H1 (cell line): ENCODE data around the gene BMERB1. TPM values are rescaled to one million over a fixed set of nuclear protein-coding genes. Genes with fewer than 3 reads are reported as not detected.

Experiments
- CTCF ChIA-PET: fragments of 300-600 bp; sonication (Branson Sonifier 250); formaldehyde crosslinking; loops from one replicate; lab custom pipeline; 2021; ENCODE audit not compliant: partially characterized antibody; lab: Charles Lee
- POLR2A ChIA-PET: fragments of 300-600 bp; sonication (Branson Sonifier 250); formaldehyde crosslinking; loops from one replicate; lab custom pipeline; 2021; ENCODE audit warnings: inconsistent platforms; ENCODE audit not compliant: partially characterized antibody; lab: Charles Lee
- DNase-seq, 2 experiments: peaks; one replicate each; pipeline versions ENCODE4 v3.0.0 to v3.0.0-alpha.2; 2010 to 2022; ENCODE audit warnings: low spot score in 2 of 2, low read depth in 1 of 2, mixed read lengths in 1 of 2
- FAIRE-seq: peaks from 2 replicates; lab custom pipeline; 2011; peaks lifted over from hg19 to GRCh38; lab: Jason Lieb, UNC
- H2AFZ ChIP-seq: 2 replicates; pipeline ENCODE4 v1.8.1; 2012; ENCODE audit warnings: low read length, inconsistent platforms
- H2AK5ac ChIP-seq: 2 replicates; pipeline ENCODE4 v1.6.1; 2013; ENCODE audit warnings: low read depth, low read length
- H2BK120ac ChIP-seq: replicated peaks from 2 replicates; pipeline ENCODE3; 2013; ENCODE audit warnings: low read depth, low read length, inconsistent platforms
- H2BK12ac ChIP-seq: 2 replicates; pipeline ENCODE4 v1.6.1; 2013; ENCODE audit warnings: low read depth, low read length
- H2BK15ac ChIP-seq: 2 replicates; pipeline ENCODE4 v1.6.1; 2013; ENCODE audit warnings: low read length
- H2BK20ac ChIP-seq: 2 replicates; pipeline ENCODE4 v1.6.1; 2013; ENCODE audit warnings: low read length
- H2BK5ac ChIP-seq: 2 replicates; pipeline ENCODE4 v1.6.1; 2013; ENCODE audit warnings: low read depth, low read length
- H3K14ac ChIP-seq: 2 replicates; pipeline ENCODE4 v1.6.1; 2013; ENCODE audit warnings: inconsistent platforms; ENCODE audit not compliant: insufficient read length
- H3K18ac ChIP-seq: 2 replicates; pipeline ENCODE4 v1.6.1; 2013; ENCODE audit warnings: low read length; ENCODE audit errors: extremely low read depth
- H3K23ac ChIP-seq: 2 replicates; pipeline ENCODE4 v1.6.1; 2013; ENCODE audit warnings: inconsistent platforms; ENCODE audit not compliant: insufficient read length
- H3K23me2 ChIP-seq: 2 replicates; pipeline ENCODE4 v1.6.1; 2013; ENCODE audit warnings: low read depth, low read length
- H3K27ac ChIP-seq: 2 replicates; pipeline ENCODE4 v1.6.1; 2011; ENCODE audit warnings: low read depth, low read length, inconsistent platforms
- H3K27me3 ChIP-seq, 4 experiments: replicated peaks in 1 of 4; 1 replicate in 1 of 4; 2 replicates in 3 of 4; pipeline versions ENCODE4 v1.6.1 to v1.8.1; 2011 to 2013; ENCODE audit warnings: low read length in 3 of 4, mild to moderate bottlenecking in 3 of 4, inconsistent platforms in 2 of 4, mixed read lengths in 2 of 4, moderate library complexity in 1 of 4; ENCODE audit not compliant: control insufficient read depth in 3 of 4, insufficient read depth in 3 of 4; ENCODE audit errors: extremely low read depth in 1 of 4
- H3K36me3 ChIP-seq, 4 experiments: 2 replicates each; pipeline versions ENCODE4 v1.6.1 to v1.8.1; 2011 to 2013; ENCODE audit warnings: mild to moderate bottlenecking in 4 of 4, low read length in 3 of 4, moderate library complexity in 2 of 4, control low read depth in 1 of 4, inconsistent platforms in 1 of 4; ENCODE audit not compliant: insufficient read depth in 4 of 4, control insufficient read depth in 2 of 4
- H3K4ac ChIP-seq: replicated peaks from 2 replicates; pipeline ENCODE3; 2013; ENCODE audit warnings: low read length, low read depth, mixed read lengths, inconsistent platforms; ENCODE audit not compliant: insufficient read length
- H3K4me1 ChIP-seq, 4 experiments: replicated peaks in 1 of 4; 1 replicate in 1 of 4; 2 replicates in 3 of 4; pipeline versions ENCODE4 v1.6.1 to v1.8.1; 2011 to 2013; ENCODE audit warnings: low read length in 3 of 4, inconsistent platforms in 2 of 4, mixed read lengths in 1 of 4; ENCODE audit not compliant: insufficient read depth in 4 of 4, control insufficient read depth in 3 of 4
- H3K4me2 ChIP-seq, 2 experiments: 2 replicates each; pipeline versions ENCODE4 v1.6.1 to v1.8.1; 2011 to 2013; ENCODE audit warnings: low read depth in 2 of 2, low read length in 2 of 2, control low read depth in 1 of 2, inconsistent platforms in 1 of 2, mild to moderate bottlenecking in 1 of 2; ENCODE audit not compliant: insufficient read depth in 1 of 2
- H3K4me3 ChIP-seq, 4 experiments: fragments of 200-600, 300-600 bp in 1 of 4; sonication (generic), shearing (Covaris generic), sonication (Bioruptor Twin) in 1 of 4; 2 replicates each; pipeline versions ENCODE4 v1.5.1 to v1.8.1; 2011 to 2016; ENCODE audit warnings: low read length in 4 of 4, low read depth in 3 of 4, control low read depth in 2 of 4, inconsistent platforms in 2 of 4, mild to moderate bottlenecking in 2 of 4, mixed read lengths in 1 of 4, moderate library complexity in 1 of 4; ENCODE audit not compliant: insufficient read depth in 2 of 4; ENCODE audit errors: extremely low read depth in 1 of 4
- H3K56ac ChIP-seq: replicated peaks from 2 replicates; pipeline ENCODE3; 2013; ENCODE audit warnings: low read depth, mild to moderate bottlenecking, mixed read lengths, low read length, inconsistent platforms; ENCODE audit not compliant: insufficient read length
- H3K79me1 ChIP-seq: 2 replicates; pipeline ENCODE4 v1.6.1; 2013; ENCODE audit warnings: low read depth, low read length, control low read depth
- H3K79me2 ChIP-seq, 2 experiments: 2 replicates each; pipeline versions ENCODE4 v1.6.1 to v1.8.1; 2012 to 2013; ENCODE audit warnings: low read length in 2 of 2, mild to moderate bottlenecking in 2 of 2, inconsistent platforms in 1 of 2; ENCODE audit not compliant: insufficient read depth in 2 of 2, control insufficient read depth in 1 of 2
- H3K9ac ChIP-seq, 4 experiments: replicated peaks in 1 of 4; 1 replicate in 1 of 4; 2 replicates in 3 of 4; pipeline versions ENCODE4 v1.6.1 to v1.8.1; 2011 to 2013; ENCODE audit warnings: low read depth in 3 of 4, low read length in 3 of 4, control low read depth in 2 of 4, mild to moderate bottlenecking in 2 of 4, moderate library complexity in 2 of 4, inconsistent platforms in 1 of 4; ENCODE audit errors: extremely low read depth in 1 of 4
- H3K9me3 ChIP-seq, 2 experiments: 2 replicates each; pipeline versions ENCODE4 v1.6.1 to v1.8.1; 2012 to 2013; ENCODE audit warnings: mild to moderate bottlenecking in 2 of 2, moderate library complexity in 2 of 2, control low read depth in 1 of 2, inconsistent platforms in 1 of 2, low read depth in 1 of 2, low read length in 1 of 2, mixed read lengths in 1 of 2; ENCODE audit not compliant: insufficient read depth in 2 of 2
- H4K20me1 ChIP-seq, 2 experiments: replicated peaks in 1 of 2; 2 replicates each; pipeline versions ENCODE3 to v1.8.1; 2011 to 2013; ENCODE audit warnings: inconsistent platforms in 2 of 2, low read length in 2 of 2, mild to moderate bottlenecking in 1 of 2; ENCODE audit not compliant: insufficient read depth in 2 of 2, control insufficient read depth in 1 of 2
- H4K5ac ChIP-seq: 2 replicates; pipeline ENCODE4 v1.6.1; 2013; ENCODE audit warnings: low read length, low read depth, mixed read lengths, inconsistent platforms; ENCODE audit not compliant: insufficient read length
- H4K8ac ChIP-seq: 2 replicates; pipeline ENCODE4 v1.8.0; 2013; ENCODE audit warnings: mild to moderate bottlenecking, moderate library complexity, low read length, inconsistent platforms; ENCODE audit not compliant: insufficient read depth; ENCODE audit errors: extremely low read depth
- H4K91ac ChIP-seq: replicated peaks from 2 replicates; pipeline ENCODE3; 2013; ENCODE audit warnings: low read length, mixed read lengths, inconsistent platforms; ENCODE audit not compliant: insufficient read length
- BACH1 ChIP-seq: IDR thresholded peaks from 2 replicates; pipeline ENCODE4 v1.6.1; 2012; ENCODE audit warnings: low read length, improper control_type of control experiment
- BRCA1 ChIP-seq: IDR thresholded peaks from 2 replicates; pipeline ENCODE4 v1.6.1; 2012; ENCODE audit warnings: low read depth, low read length, improper control_type of control experiment
- EP300 ChIP-seq, 2 experiments: IDR thresholded peaks; 1 replicate in 1 of 2; 2 replicates in 1 of 2; pipeline ENCODE4 v1.6.1; 2011 to 2012; ENCODE audit warnings: low read depth in 2 of 2, low read length in 2 of 2, mild to moderate bottlenecking in 2 of 2, borderline replicate concordance in 1 of 2, inconsistent platforms in 1 of 2, moderate library complexity in 1 of 2
- GABPA ChIP-seq: IDR thresholded peaks from 2 replicates; pipeline ENCODE4 v1.6.1; 2011; ENCODE audit warnings: mild to moderate bottlenecking, low read length, moderate library complexity, borderline replicate concordance; ENCODE audit not compliant: insufficient read depth
- HDAC6 ChIP-seq: IDR thresholded peaks from one replicate; pipeline ENCODE4 v1.7.1; 2012; ENCODE audit warnings: low read depth, mild to moderate bottlenecking, inconsistent platforms, low read length, moderate library complexity
- NANOG ChIP-seq: IDR thresholded peaks from 2 replicates; pipeline ENCODE4 v1.6.1; 2011; ENCODE audit warnings: low read length, low read depth, mild to moderate bottlenecking, inconsistent platforms; ENCODE audit not compliant: insufficient read depth, poor library complexity, severe bottlenecking
- POU5F1 ChIP-seq: IDR thresholded peaks from 2 replicates; pipeline ENCODE4 v1.6.1; 2011; ENCODE audit warnings: low read depth, mild to moderate bottlenecking, low read length, moderate library complexity
- RNF2 ChIP-seq: fragments of 200-900, 300-1000 bp; sonication (generic); IDR thresholded peaks from 2 replicates; pipeline ENCODE4 v1.7.1; 2016; ENCODE audit warnings: borderline replicate concordance, low read depth, mild to moderate bottlenecking, antibody characterized with exemption, low read length; ENCODE audit not compliant: poor library complexity, severe bottlenecking; ENCODE audit errors: missing control alignments
- ZNF274 ChIP-seq: IDR thresholded peaks from 2 replicates; pipeline ENCODE4 v1.7.0; 2012; ENCODE audit warnings: low read length, borderline replicate concordance; ENCODE audit errors: extremely low read depth
- WGBS, 2 experiments: shearing (Covaris generic) in 1 of 2; methylation state at CpG; one replicate each; pipeline versions ENCODE4 v1.1.6 to v1.1.7; 2013 to 2015; ENCODE audit warnings: low lambda C conversion rate in 2 of 2, mixed read lengths in 2 of 2, inconsistent platforms in 1 of 2, low coverage in 1 of 2, missing lambda C conversion rate in 1 of 2; ENCODE audit not compliant: insufficient replicate concordance in 2 of 2, insufficient coverage in 1 of 2, insufficient read length in 1 of 2; ENCODE audit errors: extremely low coverage in 1 of 2, missing lambda C conversion rate in 1 of 2; 5-methylcytosine and 5-hydroxymethylcytosine counted together
- polyA plus RNA-seq, 7 experiments: library from polyadenylated mRNA; depleted of rRNA in 3 of 7; stranded (reverse) in 5 of 7; unstranded in 2 of 7; fragments of >200 nt in 5 of 7; fragments of 200-250 nt in 2 of 7; gene quantifications; 1 replicate in 5 of 7; 2 replicates in 1 of 7; 4 replicates in 1 of 7; pipeline versions ENCODE4 v1.2.1 to v1.2.3, GENCODE V29; 2011 to 2013; ENCODE audit warnings: missing spikeins in 2 of 7, mixed read lengths in 2 of 7
- total RNA-seq: library from RNA; stranded (reverse); fragmentation: NEBNext Ultra II Directional; extraction: Animal tissue kit (Norgen Biotek cat#: 25700); gene quantifications from 2 replicates; pipeline ENCODE4 v1.2.1, GENCODE V29; 2021
- TF ChIP-seq, protein P1 (sequence below), 3 experiments: IDR thresholded peaks; 1 replicate in 2 of 3; 2 replicates in 1 of 3; pipeline versions ENCODE4 v1.5.1 to v1.6.1; 2011; ENCODE audit warnings: low read length in 3 of 3, mild to moderate bottlenecking in 3 of 3, inconsistent platforms in 2 of 3, low read depth in 1 of 3, moderate library complexity in 1 of 3; ENCODE audit not compliant: insufficient read depth in 1 of 3; ENCODE audit errors: control extremely low read depth in 1 of 3

The BMERB1 gene
- total and polyA plus RNA-seq, 2 of the 8 experiments (the other 6 are each of a cell fraction or from before 2014, with no cell fraction given): 23.5 to 27.1 TPM

DNA sequence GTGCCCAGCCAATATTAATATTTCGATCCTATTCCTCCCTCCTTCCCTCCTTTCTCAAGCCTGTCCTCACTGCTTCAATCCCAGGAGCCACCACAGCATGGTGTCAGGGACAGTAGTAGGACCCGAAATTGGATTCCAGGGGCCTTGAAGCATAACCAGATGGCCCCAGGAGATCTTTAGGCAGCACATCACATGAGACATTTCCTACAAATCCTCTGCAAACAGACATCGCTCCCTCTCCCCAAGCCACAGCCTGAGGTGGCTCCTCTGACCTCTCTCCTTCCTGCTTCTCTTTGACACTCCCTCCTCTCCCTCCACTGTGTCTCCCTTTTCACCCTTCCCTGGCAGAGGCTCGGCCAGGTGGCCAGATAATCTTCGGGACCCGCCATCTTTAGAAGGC is 76.6 kb downstream of the BMERB1 start:
- DNase-seq: no peak
- H3K4me3 ChIP-seq: no peak overlapping the region
- TF ChIP-seq EP300 (IDR thresholded peaks at IDR 0.05; ENCODE audit: borderline replicate concordance in 1 of 2, low read depth in 2 of 2, low read length in 2 of 2): no peak
- no peak for TF ChIP-seq GABPA
- no peak for TF ChIP-seq RNF2
- TF ChIP-seq HDAC6: no peak
- no peak for TF ChIP-seq BRCA1
- no peak for TF ChIP-seq BACH1
- TF ChIP-seq NANOG: no peak
- TF ChIP-seq, protein P1, sequence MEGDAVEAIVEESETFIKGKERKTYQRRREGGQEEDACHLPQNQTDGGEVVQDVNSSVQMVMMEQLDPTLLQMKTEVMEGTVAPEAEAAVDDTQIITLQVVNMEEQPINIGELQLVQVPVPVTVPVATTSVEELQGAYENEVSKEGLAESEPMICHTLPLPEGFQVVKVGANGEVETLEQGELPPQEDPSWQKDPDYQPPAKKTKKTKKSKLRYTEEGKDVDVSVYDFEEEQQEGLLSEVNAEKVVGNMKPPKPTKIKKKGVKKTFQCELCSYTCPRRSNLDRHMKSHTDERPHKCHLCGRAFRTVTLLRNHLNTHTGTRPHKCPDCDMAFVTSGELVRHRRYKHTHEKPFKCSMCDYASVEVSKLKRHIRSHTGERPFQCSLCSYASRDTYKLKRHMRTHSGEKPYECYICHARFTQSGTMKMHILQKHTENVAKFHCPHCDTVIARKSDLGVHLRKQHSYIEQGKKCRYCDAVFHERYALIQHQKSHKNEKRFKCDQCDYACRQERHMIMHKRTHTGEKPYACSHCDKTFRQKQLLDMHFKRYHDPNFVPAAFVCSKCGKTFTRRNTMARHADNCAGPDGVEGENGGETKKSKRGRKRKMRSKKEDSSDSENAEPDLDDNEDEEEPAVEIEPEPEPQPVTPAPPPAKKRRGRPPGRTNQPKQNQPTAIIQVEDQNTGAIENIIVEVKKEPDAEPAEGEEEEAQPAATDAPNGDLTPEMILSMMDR (IDR thresholded peaks at IDR 0.05; ENCODE audit: control extremely low read depth in 1 of 3, insufficient read depth in 1 of 3, low read depth in 1 of 3, low read length in 3 of 3): no peak
- TF ChIP-seq POU5F1: no peak
- TF ChIP-seq ZNF274: no peak

More for the DNA sequence above, 76.6 kb downstream of the BMERB1 start:
- Histone ChIP-seq H3K9me3 (no peaks in the 10 kb centered on the region), H3K14ac (no peak overlapping the region), H3K4ac (no peak overlapping the region), H4K20me1 (no peaks in the 10 kb centered on the region), H3K79me1 (0 out of 2 replicates have a peak, but pooled peaks cover 2% of the 10 kb centered on the region), H4K91ac (no peak overlapping the region), H2AFZ (no peak overlapping the region), H2BK12ac (no peak overlapping the region), H2AK5ac (no peak overlapping the region), H3K23ac (no peak overlapping the region), H3K23me2 (no peaks in the 10 kb centered on the region), H2BK120ac (no peak overlapping the region), H2BK5ac (0 out of 2 replicates have a peak overlapping the region, but pooled peaks have one; percentile 10), H3K36me3 (no peaks in the 10 kb centered on the region), H2BK15ac (no peak overlapping the region), H2BK20ac (no peak overlapping the region), H3K56ac (no peak overlapping the region), H3K18ac (0 out of 2 replicates have a peak overlapping the region, but pooled peaks have one; percentile 14), H3K27me3 (no peaks in the 10 kb centered on the region), H4K5ac (no peak overlapping the region), H3K4me2 (no peak overlapping the region; a peak in 1 of 4 replicates), H4K8ac (peak overlapping the region; percentile 54; the same call in 1 of the 2 replicates), H3K79me2 (no peaks in the 10 kb centered on the region), H3K27ac (no peak overlapping the region), H3K4me1 (peaks cover 8 to 16% (median 13%) of the 10 kb centered on the region in 4 experiments; a peak in 6 of 7 replicates), H3K9ac (no peak overlapping the region)
- 86% methylated on average over 6 of the region's 6 CpGs; no CpG with 5 or more reads in 1 of the 2 experiments for WGBS, 2 experiments
- CTCF ChIA-PET: interaction anchor here (2.7 kb wide), 1 partner anchor 12 kb away, joined by 10 read pairs; no protein-coding TSS in a partner anchor
- POLR2A ChIA-PET: no interaction called here
- no peak for FAIRE-seq
